ENCODE measurements around the gene HBM.

GRCh38 chr16:143456-143855, 22.3 kb upstream of the HBM start:
- TF ChIP-seq, protein P1, sequence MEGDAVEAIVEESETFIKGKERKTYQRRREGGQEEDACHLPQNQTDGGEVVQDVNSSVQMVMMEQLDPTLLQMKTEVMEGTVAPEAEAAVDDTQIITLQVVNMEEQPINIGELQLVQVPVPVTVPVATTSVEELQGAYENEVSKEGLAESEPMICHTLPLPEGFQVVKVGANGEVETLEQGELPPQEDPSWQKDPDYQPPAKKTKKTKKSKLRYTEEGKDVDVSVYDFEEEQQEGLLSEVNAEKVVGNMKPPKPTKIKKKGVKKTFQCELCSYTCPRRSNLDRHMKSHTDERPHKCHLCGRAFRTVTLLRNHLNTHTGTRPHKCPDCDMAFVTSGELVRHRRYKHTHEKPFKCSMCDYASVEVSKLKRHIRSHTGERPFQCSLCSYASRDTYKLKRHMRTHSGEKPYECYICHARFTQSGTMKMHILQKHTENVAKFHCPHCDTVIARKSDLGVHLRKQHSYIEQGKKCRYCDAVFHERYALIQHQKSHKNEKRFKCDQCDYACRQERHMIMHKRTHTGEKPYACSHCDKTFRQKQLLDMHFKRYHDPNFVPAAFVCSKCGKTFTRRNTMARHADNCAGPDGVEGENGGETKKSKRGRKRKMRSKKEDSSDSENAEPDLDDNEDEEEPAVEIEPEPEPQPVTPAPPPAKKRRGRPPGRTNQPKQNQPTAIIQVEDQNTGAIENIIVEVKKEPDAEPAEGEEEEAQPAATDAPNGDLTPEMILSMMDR (IDR thresholded peaks at IDR 0.05; ENCODE audit: low read depth, low read length, poor library complexity, severe bottlenecking), result no peak
- no peak for TF ChIP-seq EZH2phosphoT487 (IDR thresholded peaks at IDR 0.05; ENCODE audit: borderline replicate concordance, low read length)
